NCI-H2227 (cell line): ENCODE data around the gene SVIL.

ENCODE experiments used
- DNase-seq: peaks from one replicate; lab custom pipeline; 2025; ENCODE audit not compliant: unreplicated experiment; lab: John Stamatoyannopoulos, UW

The SVIL gene, protein sequence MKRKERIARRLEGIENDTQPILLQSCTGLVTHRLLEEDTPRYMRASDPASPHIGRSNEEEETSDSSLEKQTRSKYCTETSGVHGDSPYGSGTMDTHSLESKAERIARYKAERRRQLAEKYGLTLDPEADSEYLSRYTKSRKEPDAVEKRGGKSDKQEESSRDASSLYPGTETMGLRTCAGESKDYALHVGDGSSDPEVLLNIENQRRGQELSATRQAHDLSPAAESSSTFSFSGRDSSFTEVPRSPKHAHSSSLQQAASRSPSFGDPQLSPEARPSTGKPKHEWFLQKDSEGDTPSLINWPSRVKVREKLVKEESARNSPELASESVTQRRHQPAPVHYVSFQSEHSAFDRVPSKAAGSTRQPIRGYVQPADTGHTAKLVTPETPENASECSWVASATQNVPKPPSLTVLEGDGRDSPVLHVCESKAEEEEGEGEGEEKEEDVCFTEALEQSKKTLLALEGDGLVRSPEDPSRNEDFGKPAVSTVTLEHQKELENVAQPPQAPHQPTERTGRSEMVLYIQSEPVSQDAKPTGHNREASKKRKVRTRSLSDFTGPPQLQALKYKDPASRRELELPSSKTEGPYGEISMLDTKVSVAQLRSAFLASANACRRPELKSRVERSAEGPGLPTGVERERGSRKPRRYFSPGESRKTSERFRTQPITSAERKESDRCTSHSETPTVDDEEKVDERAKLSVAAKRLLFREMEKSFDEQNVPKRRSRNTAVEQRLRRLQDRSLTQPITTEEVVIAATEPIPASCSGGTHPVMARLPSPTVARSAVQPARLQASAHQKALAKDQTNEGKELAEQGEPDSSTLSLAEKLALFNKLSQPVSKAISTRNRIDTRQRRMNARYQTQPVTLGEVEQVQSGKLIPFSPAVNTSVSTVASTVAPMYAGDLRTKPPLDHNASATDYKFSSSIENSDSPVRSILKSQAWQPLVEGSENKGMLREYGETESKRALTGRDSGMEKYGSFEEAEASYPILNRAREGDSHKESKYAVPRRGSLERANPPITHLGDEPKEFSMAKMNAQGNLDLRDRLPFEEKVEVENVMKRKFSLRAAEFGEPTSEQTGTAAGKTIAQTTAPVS (N-terminal part only)

DNA sequence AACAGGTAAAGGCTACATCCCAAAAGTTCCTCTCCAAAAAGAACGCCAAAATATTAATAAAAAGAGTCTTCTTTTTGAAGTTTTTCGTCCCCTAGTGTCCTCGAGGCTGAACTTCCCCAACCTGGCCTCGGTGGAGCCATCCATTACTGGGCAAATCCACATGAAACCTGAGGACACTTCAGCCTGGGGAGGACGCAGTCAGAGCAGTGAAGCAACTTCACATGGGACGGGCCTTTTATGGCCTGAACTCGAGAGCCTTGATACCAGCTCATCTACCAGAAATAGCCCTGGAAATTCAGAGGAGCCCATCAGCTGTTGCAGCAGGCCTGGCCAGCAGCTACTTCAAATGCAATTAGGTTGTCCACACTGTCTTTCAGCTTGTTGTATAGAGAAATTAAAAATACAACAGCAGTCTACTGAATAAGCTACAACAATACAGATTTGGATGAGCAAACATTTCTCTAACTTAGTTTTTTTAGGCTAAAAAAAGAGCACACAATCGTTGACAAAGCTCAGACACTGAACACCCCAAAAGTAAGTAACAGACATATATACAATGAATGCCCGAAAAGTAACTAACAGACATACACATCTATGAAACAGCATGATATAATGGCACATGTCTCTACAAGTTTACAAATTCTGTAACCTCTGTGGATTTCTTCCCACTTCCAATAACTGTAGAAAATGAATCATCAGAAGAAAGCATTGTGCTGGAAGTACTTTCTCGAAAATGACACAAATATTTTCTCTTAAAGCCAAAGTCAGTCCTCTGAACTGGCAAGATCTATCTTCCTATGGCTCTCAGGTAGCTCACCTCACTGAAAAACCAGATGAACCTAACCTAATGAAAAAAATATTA lies at the start of gene SVIL:
SVIL (minus strand) TSS at position 208 of the 862 bp plus-strand sequence. CDS start 79,913 bp downstream, outside the sequence.
- no peak for DNase-seq

GRCh38 chr10:29681676-29682448 lies 47.1 kb upstream of the SVIL start:
- DNase-seq = no peak

DNA sequence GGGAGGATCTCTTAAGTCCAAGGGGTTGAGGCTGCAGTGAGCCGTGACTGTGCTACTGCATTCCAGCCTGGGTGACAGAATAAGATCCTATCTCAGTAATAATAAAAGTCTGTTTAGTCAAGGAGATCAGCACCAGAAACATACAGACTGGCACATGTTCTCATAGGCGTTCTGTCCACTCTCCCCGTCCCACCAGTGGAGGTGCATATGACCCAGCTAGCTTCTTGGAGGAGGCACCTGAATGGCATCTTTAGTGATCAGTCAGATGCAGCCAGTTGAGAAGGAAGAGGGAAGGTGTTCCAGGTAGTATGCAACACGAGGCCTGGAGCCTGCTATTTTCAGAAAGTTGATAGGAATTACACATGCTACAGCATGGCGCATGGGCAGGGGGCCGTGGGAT lies 45.3 kb upstream of the SVIL start:
- DNase-seq = no peak

DNA sequence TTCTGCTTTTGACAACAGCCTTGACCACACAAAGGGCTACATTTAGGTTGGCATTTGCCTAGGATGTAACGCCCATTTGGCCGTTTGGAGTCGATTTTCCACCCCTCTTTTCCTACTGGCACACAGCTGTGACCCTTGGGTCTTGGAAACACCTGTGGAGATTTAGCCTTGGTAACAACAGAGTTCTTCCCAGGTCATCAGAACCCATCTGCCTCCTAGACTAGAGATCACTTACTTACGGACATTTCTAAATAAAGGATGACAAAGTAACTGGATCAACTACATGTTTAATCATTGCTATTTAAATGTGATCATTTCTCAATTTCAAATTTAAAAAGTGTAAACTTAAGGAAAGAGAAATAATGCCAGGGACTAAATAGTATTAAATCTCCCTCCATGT lies 42.0 kb upstream of the SVIL start:
- DNase-seq = no peak

DNA sequence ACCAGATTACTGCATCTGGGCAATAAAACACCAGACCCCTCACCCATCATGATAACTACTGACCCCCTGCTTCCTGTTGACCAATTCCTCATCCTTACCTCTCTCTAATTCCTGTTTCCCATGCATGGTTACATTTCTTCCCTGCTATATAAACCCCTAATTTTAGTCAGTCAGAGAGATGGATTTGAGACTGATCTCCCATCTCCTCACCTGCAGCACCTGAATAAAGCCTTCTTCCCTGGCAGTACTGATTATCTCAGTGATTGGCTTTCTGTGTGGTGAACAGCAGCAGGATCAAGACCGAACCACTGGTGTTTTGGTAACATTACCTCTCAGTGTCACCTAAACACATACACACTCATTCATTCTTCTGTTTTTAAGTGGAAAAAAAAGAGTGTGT lies 41.2 kb upstream of the SVIL start:
- DNase-seq = no peak

GRCh38 chr10:29671968-29672367 lies 37.2 kb upstream of the SVIL start:
- no peak for DNase-seq

GRCh38 chr10:29671228-29671780 lies 36.5 kb upstream of the SVIL start:
- no peak for DNase-seq

- DNase-seq = no peak
Observed at GRCh38 chr10:29670761-29671160, 36.0 kb upstream of the SVIL start.

GRCh38 chr10:29669149-29669548 lies 34.4 kb upstream of the SVIL start:
- DNase-seq = no peak

DNA sequence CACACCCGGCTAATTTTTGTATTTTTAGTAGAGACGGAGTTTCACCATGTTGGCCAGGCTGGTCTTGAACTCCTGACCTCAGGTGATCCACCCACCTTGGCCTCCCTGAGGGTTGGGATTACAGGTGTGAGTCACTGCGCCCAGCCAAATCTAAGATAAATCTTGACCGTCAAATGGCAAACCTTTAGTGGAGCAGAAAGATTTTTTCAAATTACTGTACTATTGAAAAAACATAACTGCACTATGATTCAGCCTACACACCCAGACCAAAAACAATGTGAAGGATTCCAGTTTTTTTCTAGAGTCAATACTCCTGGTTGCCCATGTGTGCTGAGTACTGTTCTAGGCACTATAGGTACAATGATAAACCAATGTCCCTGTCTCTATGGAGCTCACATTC lies 33.9 kb upstream of the SVIL start:
- no peak for DNase-seq

DNA sequence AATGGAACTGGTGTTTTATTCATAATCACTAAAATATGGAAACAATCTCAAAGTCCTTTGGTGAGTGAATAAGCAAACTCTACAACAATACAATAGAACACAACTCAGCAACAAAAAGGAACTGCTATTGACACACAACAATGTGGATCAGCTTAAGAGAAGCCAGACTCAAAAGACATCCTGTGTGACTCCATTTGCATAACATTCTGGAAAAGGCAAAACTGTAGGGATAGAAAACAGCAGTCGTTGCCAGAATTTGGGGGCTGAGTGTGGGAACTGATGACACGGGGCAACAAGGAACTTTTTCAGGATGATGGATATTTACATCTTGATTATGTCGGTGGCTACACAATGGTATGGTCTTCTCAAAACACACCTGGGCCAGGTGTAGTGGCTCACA lies 32.4 kb upstream of the SVIL start:
- no peak for DNase-seq

- DNase-seq = no peak
Observed at GRCh38 chr10:29666201-29666600, 31.4 kb upstream of the SVIL start.

- DNase-seq = no peak
Observed at GRCh38 chr10:29663718-29664117, 28.9 kb upstream of the SVIL start.

DNA sequence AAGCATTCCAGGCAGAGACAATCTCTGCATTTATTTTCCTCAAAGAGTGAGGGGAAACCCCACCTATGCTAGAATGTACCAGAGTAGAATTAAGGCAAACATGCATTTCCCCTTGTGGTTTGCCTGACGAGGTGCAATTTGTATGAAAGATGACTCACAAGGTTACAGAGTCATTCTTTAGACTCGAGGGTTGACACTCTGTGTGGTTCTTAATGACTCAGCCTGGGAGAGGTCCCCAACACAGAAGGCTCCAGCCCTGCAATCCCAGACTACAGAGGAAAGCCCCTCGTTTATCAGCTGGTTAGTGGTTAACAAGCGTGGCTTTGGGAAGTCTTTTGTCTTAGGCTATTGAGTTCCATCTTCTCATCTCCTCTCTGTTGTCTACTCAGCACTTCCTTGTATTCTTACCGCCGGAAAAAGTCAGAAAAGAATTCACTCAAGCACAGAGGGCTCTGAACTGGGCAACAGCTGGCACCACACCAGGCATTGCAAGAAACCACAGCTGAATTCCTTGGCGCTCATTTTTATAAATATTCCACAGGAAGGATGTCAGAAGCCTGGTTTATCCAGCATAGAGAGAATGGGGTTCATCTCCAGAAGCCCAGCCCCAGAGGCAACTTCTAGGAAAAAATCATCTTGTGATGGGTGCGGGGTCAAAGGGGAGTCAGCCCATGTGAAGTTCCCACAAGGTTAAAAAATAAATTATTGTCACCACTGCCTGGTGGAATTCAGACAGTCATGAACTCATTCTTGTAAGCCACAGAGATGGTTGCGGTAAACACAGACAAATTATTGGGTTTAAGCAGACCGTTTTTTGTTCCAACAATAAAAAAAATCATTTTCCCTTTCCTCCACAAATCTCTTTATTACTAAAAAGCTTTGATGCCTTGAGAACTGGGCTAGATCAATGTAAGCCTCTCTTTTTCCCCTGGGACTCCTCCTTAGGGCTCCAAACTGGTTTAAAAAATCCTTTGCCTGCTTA lies 24.5 kb upstream of the SVIL start:
- DNase-seq = no peak

GRCh38 chr10:29657719-29658274 lies 23.0 kb upstream of the SVIL start:
- no peak for DNase-seq

DNA sequence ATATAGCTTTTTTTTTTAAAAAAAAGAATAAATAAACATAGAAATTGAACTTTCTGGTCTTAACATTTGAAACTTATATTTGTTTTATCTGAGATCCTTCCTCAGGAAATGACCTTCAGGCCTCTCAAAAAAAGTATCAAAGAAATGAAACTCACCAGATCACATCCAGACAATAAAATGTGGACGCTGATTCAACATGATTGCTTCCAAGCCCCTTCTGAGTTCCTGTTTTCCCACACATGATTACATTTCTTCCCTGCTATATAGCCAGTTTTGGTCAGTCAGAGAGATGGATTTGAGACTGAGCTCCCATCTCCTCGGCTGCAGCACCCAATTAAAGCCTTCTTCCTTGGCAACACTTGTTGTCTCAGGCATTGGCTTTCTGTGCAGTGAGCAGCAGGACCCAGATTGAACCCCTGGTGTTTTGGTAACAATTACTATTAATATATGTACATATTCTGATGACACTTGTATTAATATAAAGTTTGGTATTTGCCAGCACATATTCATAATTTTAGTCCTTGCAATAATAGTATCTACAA lies 21.8 kb upstream of the SVIL start:
- DNase-seq = no peak

DNA sequence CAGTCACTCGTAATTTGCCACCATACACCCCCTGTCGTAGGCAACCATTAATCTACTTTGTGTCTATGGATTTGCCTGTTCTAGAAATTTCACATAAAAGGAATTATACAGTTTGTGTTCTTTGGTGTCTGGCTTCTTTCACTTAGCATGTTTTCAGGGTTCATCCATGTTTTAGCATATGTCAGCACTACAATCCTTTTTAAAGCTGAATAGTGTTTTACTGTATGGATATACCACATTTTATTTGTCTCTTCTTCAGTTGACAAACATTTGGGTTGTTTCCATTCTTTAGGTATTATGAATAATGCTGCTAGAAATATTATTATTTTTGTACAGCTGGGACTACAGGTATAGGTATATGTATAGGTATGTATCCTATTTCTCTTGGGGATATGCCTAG lies 17.4 kb upstream of the SVIL start:
- no peak for DNase-seq

- no peak for DNase-seq
Observed at GRCh38 chr10:29651767-29652166, 17.0 kb upstream of the SVIL start.
